MCF 10A (cell line): ENCODE results near the gene LYPD5. TPM values are rescaled to one million over a fixed set of nuclear protein-coding genes. Genes with fewer than 3 reads are reported as not detected.
A peak's percentile ranks its signal among the peaks of the same experiment; 100 is the strongest.

Source experiments
- Bru-seq: library from RNA; stranded (reverse); fragments of 400-500 nt; gene quantifications from one replicate; lab custom pipeline; 2021; lab: Mats Ljungman, UMichigan
- BruChase-seq, 2 experiments: library from RNA; stranded (reverse); fragments of 400-500 nt; gene quantifications; one replicate each; lab custom pipeline; 2021; lab: Mats Ljungman, UMichigan
- BruUV-seq: library from RNA; stranded (reverse); fragments of 400-500 nt; replicated peaks from 2 replicates; lab custom pipeline; 2021; lab: Mats Ljungman, UMichigan
- CTCF ChIA-PET: fragments of 300-600 bp; sonication (Branson Sonifier 250); formaldehyde crosslinking; extraction: SDS; loops from one replicate; lab custom pipeline; 2021; ENCODE audit warnings: antibody characterized with exemption, inconsistent platforms; lab: Yijun Ruan, JAX
- POLR2A ChIA-PET: fragments of 300-600, 350-650 bp; sonication (Branson Sonifier 250); formaldehyde crosslinking; extraction: SDS; loops from one replicate; lab custom pipeline; 2020; ENCODE audit warnings: antibody characterized with exemption, inconsistent platforms; lab: Yijun Ruan, JAX
- DNase-seq: peaks from one replicate; pipeline ENCODE4 v3.0.0-alpha.2; 2018; ENCODE audit not compliant: unreplicated experiment
- H3K27ac Mint-ChIP-seq: one replicate; pipeline ENCODE4 v1.8.0; 2022; ENCODE audit warnings: mild to moderate bottlenecking, low read depth, mixed read lengths; ENCODE audit not compliant: unreplicated experiment
- H3K27me3 Mint-ChIP-seq: one replicate; pipeline ENCODE4 v1.8.0; 2022; ENCODE audit warnings: mixed read lengths; ENCODE audit not compliant: insufficient read depth, unreplicated experiment
- H3K36me3 Mint-ChIP-seq: one replicate; pipeline ENCODE4 v1.8.0; 2022; ENCODE audit warnings: mild to moderate bottlenecking, moderate library complexity, mixed read lengths; ENCODE audit not compliant: insufficient read depth, unreplicated experiment
- H3K4me1 Mint-ChIP-seq: one replicate; pipeline ENCODE4 v1.8.0; 2022; ENCODE audit warnings: mixed read lengths; ENCODE audit not compliant: insufficient read depth, unreplicated experiment
- H3K4me3 Mint-ChIP-seq: one replicate; pipeline ENCODE4 v1.8.0; 2022; ENCODE audit warnings: mild to moderate bottlenecking, moderate library complexity, mixed read lengths; ENCODE audit not compliant: unreplicated experiment
- H3K9me3 Mint-ChIP-seq: one replicate; pipeline ENCODE4 v1.8.0; 2022; ENCODE audit warnings: mixed read lengths; ENCODE audit not compliant: unreplicated experiment
- intact Hi-C: fragments of 100-400 bp; cut with micrococcal nuclease; formaldehyde crosslinking; loops from 2 replicates; pipeline ENCODE4 v1.14.1; 2022
- long read RNA-seq: library from polyadenylated mRNA; stranded (forward); transcript quantifications from one replicate; pipeline ENCODE4 v2.0.0, GENCODE V29; 2022
- total RNA-seq: library from RNA; stranded (reverse); gene quantifications from 2 replicates; pipeline ENCODE4 v1.2.3, GENCODE V29; 2022
- TF ChIP-seq, protein P1 (sequence below): fragments of 200-600 bp; IDR thresholded peaks from one replicate; pipeline ENCODE4 v1.8.0; 2022; ENCODE audit warnings: antibody characterized with exemption, mild to moderate bottlenecking; ENCODE audit not compliant: unreplicated experiment

The LYPD5 gene, protein sequence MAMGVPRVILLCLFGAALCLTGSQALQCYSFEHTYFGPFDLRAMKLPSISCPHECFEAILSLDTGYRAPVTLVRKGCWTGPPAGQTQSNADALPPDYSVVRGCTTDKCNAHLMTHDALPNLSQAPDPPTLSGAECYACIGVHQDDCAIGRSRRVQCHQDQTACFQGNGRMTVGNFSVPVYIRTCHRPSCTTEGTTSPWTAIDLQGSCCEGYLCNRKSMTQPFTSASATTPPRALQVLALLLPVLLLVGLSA
- total RNA-seq, result 0.21 and 0.47 TPM in 2 replicates
- Bru-seq, nascent RNA, result percentile 19 among the genes with signal in this experiment
- BruChase-seq, experiment 1, labeled RNA remaining after a 6-hour chase, result percentile 16 among the genes with signal in this experiment
- percentile 17 among the genes with signal in this experiment for BruChase-seq, experiment 2, labeled RNA remaining after a 2-hour chase
- long read RNA-seq, result 0 reads

DNA sequence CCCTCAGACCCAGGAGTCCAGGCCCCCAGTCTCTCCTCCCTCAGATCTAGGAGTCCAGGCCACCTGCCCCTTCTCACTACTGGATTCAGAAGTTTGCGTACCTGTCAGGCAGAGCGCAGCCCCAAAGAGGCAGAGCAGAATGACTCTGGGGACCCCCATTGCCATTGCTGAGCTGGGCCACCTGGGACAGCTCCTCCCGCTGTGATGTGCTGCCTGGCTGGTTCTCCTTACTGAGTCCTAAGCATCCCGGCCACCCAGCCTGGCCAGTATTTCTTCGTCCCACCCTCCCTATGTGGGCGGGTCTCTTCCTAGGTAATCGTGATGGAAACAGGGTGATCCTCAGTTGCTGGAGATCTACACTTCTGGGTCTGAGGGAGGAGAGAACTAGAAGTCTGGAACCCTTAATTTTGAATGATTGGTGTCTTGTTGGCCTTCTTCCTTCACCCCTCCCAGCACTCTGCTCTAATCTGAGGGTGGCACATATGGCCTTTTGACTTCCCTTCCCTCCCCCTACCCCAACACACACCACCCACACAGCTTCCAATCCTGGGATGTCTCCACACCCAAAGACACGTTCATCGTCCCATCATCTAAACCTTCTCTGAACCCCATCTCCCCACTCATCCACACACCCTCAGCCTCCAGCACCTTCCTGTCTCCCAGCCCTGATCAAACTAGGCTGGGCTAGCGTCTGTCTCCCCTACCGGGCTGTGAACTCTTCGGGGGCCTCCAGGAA is at the start of gene LYPD5:
TSS of gene LYPD5 (minus strand) at position 232 of the 736 bp plus-strand sequence. CDS start at position 165, 67 bp downstream.
- ChIA-PET CTCF (interaction anchor here (0.7 kb wide), 1 partner anchor 11 kb away, joined by 3 read pairs; no protein-coding TSS in a partner anchor), POLR2A (no interaction called here)
- H3K4me1 Mint-ChIP-seq, result peaks cover 19% of the 10 kb centered on the region
- TF ChIP-seq, protein P1, sequence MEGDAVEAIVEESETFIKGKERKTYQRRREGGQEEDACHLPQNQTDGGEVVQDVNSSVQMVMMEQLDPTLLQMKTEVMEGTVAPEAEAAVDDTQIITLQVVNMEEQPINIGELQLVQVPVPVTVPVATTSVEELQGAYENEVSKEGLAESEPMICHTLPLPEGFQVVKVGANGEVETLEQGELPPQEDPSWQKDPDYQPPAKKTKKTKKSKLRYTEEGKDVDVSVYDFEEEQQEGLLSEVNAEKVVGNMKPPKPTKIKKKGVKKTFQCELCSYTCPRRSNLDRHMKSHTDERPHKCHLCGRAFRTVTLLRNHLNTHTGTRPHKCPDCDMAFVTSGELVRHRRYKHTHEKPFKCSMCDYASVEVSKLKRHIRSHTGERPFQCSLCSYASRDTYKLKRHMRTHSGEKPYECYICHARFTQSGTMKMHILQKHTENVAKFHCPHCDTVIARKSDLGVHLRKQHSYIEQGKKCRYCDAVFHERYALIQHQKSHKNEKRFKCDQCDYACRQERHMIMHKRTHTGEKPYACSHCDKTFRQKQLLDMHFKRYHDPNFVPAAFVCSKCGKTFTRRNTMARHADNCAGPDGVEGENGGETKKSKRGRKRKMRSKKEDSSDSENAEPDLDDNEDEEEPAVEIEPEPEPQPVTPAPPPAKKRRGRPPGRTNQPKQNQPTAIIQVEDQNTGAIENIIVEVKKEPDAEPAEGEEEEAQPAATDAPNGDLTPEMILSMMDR, result no peak
- no peak within 1 kb of the TSS for H3K4me3 Mint-ChIP-seq
- DNase-seq, result no peak
- H3K9me3 Mint-ChIP-seq, result no peaks in the 10 kb centered on the region
- peaks cover 4% of the 10 kb centered on the region for H3K36me3 Mint-ChIP-seq
- H3K27me3 Mint-ChIP-seq, result no peaks in the 10 kb centered on the region
- no TSS peak for BruUV-seq
- intact Hi-C loops, result no loop called here
- H3K27ac Mint-ChIP-seq, result no peak within 1 kb of the TSS

DNA sequence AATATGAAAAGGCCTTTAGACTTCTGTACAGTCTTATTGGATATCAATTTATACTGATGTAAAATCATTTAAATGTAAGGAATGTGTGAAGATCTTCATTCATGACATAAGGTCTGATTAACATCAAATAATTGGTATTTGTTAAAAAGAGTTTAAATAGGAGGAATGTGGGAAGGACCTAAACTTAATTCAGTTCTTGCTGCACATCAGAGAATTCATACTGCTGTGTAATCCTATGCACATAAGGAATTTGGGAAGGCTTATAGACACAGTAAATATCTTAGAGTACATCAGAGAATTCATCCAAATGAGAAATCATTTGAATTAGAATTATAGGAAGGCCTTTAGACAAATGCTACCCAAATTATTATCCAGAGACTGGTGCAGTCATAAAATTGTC is 46.6 kb upstream of the LYPD5 start:
- intact Hi-C loops, result no loop called here
- TF ChIP-seq, protein P1, result no peak
- no peaks in the 10 kb centered on the region for H3K4me1 Mint-ChIP-seq
- no peak overlapping the region for H3K4me3 Mint-ChIP-seq
- H3K27me3 Mint-ChIP-seq, result no peaks in the 10 kb centered on the region
- DNase-seq, result no peak
- POLR2A ChIA-PET, result no interaction called here
- peaks cover 19% of the 10 kb centered on the region for H3K9me3 Mint-ChIP-seq
- no TSS peak for BruUV-seq
- CTCF ChIA-PET, result no interaction called here
- H3K36me3 Mint-ChIP-seq, result peaks cover 50% of the 10 kb centered on the region
- H3K27ac Mint-ChIP-seq, result no peak overlapping the region

DNA sequence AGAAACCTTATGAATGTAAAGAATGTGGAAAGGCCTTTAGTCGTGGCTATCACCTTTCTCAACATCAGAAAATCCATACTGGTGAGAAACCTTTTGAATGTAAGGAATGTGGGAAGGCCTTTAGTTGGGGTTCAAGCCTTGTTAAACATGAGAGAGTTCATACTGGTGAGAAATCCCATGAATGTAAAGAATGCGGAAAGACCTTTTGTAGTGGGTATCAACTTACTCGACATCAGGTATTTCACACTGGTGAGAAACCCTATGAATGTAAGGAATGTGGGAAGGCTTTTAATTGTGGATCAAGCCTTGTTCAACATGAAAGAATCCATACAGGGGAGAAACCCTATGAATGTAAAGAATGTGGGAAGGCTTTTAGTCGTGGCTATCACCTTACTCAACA is 45.6 kb upstream of the LYPD5 start:
- DNase-seq, result no peak
- Mint-ChIP-seq H3K4me3 (no peak overlapping the region), H3K27ac (no peak overlapping the region), H3K9me3 (peaks cover 19% of the 10 kb centered on the region), H3K27me3 (no peaks in the 10 kb centered on the region), H3K4me1 (no peaks in the 10 kb centered on the region), H3K36me3 (peaks cover 60% of the 10 kb centered on the region)
- ChIA-PET POLR2A (no interaction called here), CTCF (interaction anchor here (0.6 kb wide), 1 partner anchor 20 kb away, joined by 3 read pairs; no protein-coding TSS in a partner anchor)
- no TSS peak for BruUV-seq
- intact Hi-C loops, result no loop called here
- TF ChIP-seq, protein P1, result no peak

DNA sequence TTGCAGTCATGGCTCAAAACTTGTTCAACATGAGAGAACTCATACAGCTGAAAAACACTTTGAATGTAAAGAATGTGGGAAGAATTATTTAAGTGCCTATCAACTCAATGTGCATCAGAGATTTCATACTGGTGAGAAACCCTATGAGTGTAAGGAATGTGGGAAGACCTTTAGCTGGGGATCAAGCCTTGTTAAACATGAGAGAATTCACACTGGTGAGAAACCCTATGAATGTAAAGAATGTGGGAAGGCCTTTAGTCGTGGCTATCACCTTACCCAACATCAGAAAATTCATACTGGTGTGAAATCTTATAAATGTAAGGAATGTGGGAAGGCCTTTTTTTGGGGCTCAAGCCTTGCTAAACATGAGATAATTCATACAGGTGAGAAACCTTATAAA is 45.0 kb upstream of the LYPD5 start:
- H3K4me1 Mint-ChIP-seq, result no peaks in the 10 kb centered on the region
- POLR2A ChIA-PET, result no interaction called here
- no peak for DNase-seq
- no peak overlapping the region for H3K4me3 Mint-ChIP-seq
- TSS peak; percentile 11 for BruUV-seq
- TF ChIP-seq, protein P1, result no peak
- CTCF ChIA-PET, result no interaction called here
- no peaks in the 10 kb centered on the region for H3K27me3 Mint-ChIP-seq
- peaks cover 66% of the 10 kb centered on the region for H3K36me3 Mint-ChIP-seq
- H3K27ac Mint-ChIP-seq, result no peak overlapping the region
- peaks cover 19% of the 10 kb centered on the region for H3K9me3 Mint-ChIP-seq
- intact Hi-C loops, result no loop called here
